GM12872 (cell line): ENCODE results near the gene AGBL4.

ENCODE experiments used
- CTCF ChIP-seq: IDR thresholded peaks from 3 replicates; pipeline ENCODE4 v1.5.1; 2011; ENCODE audit warnings: low read depth, mild to moderate bottlenecking, low read length, moderate library complexity; ENCODE audit not compliant: insufficient read depth

AGBL4 gene

GRCh38 chr1:48678710-48679505 lies 1344.8 kb downstream of the AGBL4 start:
- no peak for TF ChIP-seq CTCF

GRCh38 chr1:48677306-48678287 lies 1346.2 kb downstream of the AGBL4 start:
- peak; percentile 86 for TF ChIP-seq CTCF

- no peak for TF ChIP-seq CTCF
These were observed 1346.9 kb downstream of the AGBL4 start for GRCh38 chr1:48676822-48677221.

- TF ChIP-seq CTCF = no peak
These were observed 1347.4 kb downstream of the AGBL4 start for GRCh38 chr1:48676376-48676775.

- TF ChIP-seq CTCF = no peak
These were observed 1348.5 kb downstream of the AGBL4 start for GRCh38 chr1:48675251-48675650.

GRCh38 chr1:48674641-48675040 lies 1349.1 kb downstream of the AGBL4 start:
- no peak for TF ChIP-seq CTCF
